HCT116 (cell line): Measurements from ENCODE around the gene OR56A5. TPM values are rescaled to one million over a fixed set of nuclear protein-coding genes. Genes with fewer than 3 reads are reported as not detected.

Experiments used
- ATAC-seq: fragments of 200-7000 bp; cut with Tn5 transposase; 2 replicates; pipeline ENCODE4 v1.9.1; 2020; ENCODE audit warnings: mild to moderate bottlenecking, moderate library complexity
- BruUV-seq: library from RNA; stranded (reverse); fragments of 400-500 nt; replicated peaks from 2 replicates; lab custom pipeline; 2021; lab: Mats Ljungman, UMichigan
- CTCF ChIA-PET: fragments of 300-600 bp; sonication (Branson Sonifier 250); formaldehyde crosslinking; loops from one replicate; lab custom pipeline; 2021; ENCODE audit warnings: antibody characterized with exemption; lab: Charles Lee
- POLR2A ChIA-PET: fragments of 300-600, 350-600 bp; sonication (Branson Sonifier 250); formaldehyde crosslinking; loops from one replicate; lab custom pipeline; 2021; ENCODE audit warnings: antibody characterized with exemption; lab: Charles Lee
- RAD21 ChIA-PET, 2 experiments: fragments of 300-600 bp; sonication (Branson Sonifier 250); formaldehyde crosslinking; loops; one replicate each; lab custom pipeline; 2023; ENCODE audit warnings: low total read pairs in 2 of 2; ENCODE audit not compliant: uncharacterized antibody in 2 of 2, unreplicated experiment in 2 of 2, low non-redundant PET in 1 of 2; lab: Charles Lee
- DNase-seq: peaks from one replicate; pipeline ENCODE4 v3.0.0-alpha.2; 2010; ENCODE audit warnings: low read depth, low spot score
- H2AFZ ChIP-seq: fragments of 200-600 bp; shearing (Covaris generic), sonication (generic); 2 replicates; pipeline ENCODE4 v1.6.1; 2017; ENCODE audit warnings: low read depth, mixed run types, mixed read lengths, antibody characterized with exemption, low read length; ENCODE audit not compliant: poor library complexity, severe bottlenecking
- H3K27ac ChIP-seq: 2 replicates; pipeline ENCODE4 v1.5.1; 2012; ENCODE audit warnings: low read depth, low read length
- H3K27me3 ChIP-seq: fragments of 200-600 bp; sonication (generic); 2 replicates; pipeline ENCODE4 v1.6.1; 2016; ENCODE audit warnings: mixed run types, low read length, mixed read lengths; ENCODE audit not compliant: insufficient read depth
- H3K36me3 ChIP-seq, 2 experiments: fragments of 200-500 bp in 1 of 2; fragments of 200-600 bp in 1 of 2; sonication (Bioruptor generic) in 1 of 2; sonication (generic) in 1 of 2; 2 replicates each; pipeline versions ENCODE4 v1.5.1 to v1.6.1; 2014 to 2016; ENCODE audit warnings: low read length in 2 of 2, inconsistent platforms in 1 of 2, mixed read lengths in 1 of 2, mixed run types in 1 of 2; ENCODE audit not compliant: insufficient read depth in 2 of 2, control insufficient read depth in 1 of 2
- H3K4me1 ChIP-seq, 2 experiments: fragments of 200-600 bp in 1 of 2; sonication (generic) in 1 of 2; 2 replicates each; pipeline versions ENCODE4 v1.5.1 to v1.6.1; 2012 to 2017; ENCODE audit warnings: low read length in 2 of 2, inconsistent platforms in 1 of 2, mild to moderate bottlenecking in 1 of 2, mixed read lengths in 1 of 2, mixed run types in 1 of 2, moderate library complexity in 1 of 2; ENCODE audit not compliant: insufficient read depth in 2 of 2, control insufficient read depth in 1 of 2
- H3K4me2 ChIP-seq: fragments of 200-600 bp; sonication (generic); 2 replicates; pipeline ENCODE4 v1.6.1; 2017; ENCODE audit warnings: mixed run types, low read length, mixed read lengths
- H3K4me3 ChIP-seq, 2 experiments: fragments of 200-600 bp in 1 of 2; sonication (generic) in 1 of 2; replicated peaks in 1 of 2; 2 replicates each; pipeline ENCODE4 v1.5.1; 2011 to 2016; ENCODE audit warnings: low read length in 2 of 2, control low read depth in 1 of 2, low read depth in 1 of 2, mild to moderate bottlenecking in 1 of 2, mixed read lengths in 1 of 2, mixed run types in 1 of 2
- H3K79me2 ChIP-seq: fragments of 200-600 bp; sonication (generic); 2 replicates; pipeline ENCODE4 v1.6.1; 2017; ENCODE audit warnings: mild to moderate bottlenecking, mixed run types, low read length, moderate library complexity, mixed read lengths; ENCODE audit not compliant: insufficient read depth
- H3K9ac ChIP-seq: fragments of 200-600 bp; sonication (generic); 2 replicates; pipeline ENCODE4 v1.6.1; 2016; ENCODE audit warnings: low read length, mixed read lengths
- H3K9me2 ChIP-seq: fragments of 200-600 bp; sonication (generic), shearing (Covaris generic); 2 replicates; pipeline ENCODE4 v1.6.1; 2017; ENCODE audit warnings: mixed run types, mild to moderate bottlenecking, moderate library complexity; ENCODE audit not compliant: insufficient read depth
- H3K9me3 ChIP-seq, 2 experiments: fragments of 200-500 bp in 1 of 2; fragments of 200-600 bp in 1 of 2; sonication (Bioruptor generic) in 1 of 2; sonication (generic) in 1 of 2; 2 replicates each; pipeline ENCODE4 v1.6.1; 2014 to 2017; ENCODE audit warnings: low read length in 2 of 2, mixed read lengths in 2 of 2, inconsistent platforms in 1 of 2, low read depth in 1 of 2, mild to moderate bottlenecking in 1 of 2, mixed run types in 1 of 2, moderate library complexity in 1 of 2; ENCODE audit not compliant: control insufficient read depth in 1 of 2, insufficient read depth in 1 of 2
- H4K20me1 ChIP-seq: fragments of 200-600 bp; sonication (generic), shearing (Covaris generic); 2 replicates; pipeline ENCODE4 v1.6.1; 2017; ENCODE audit warnings: mixed run types, mild to moderate bottlenecking, moderate library complexity; ENCODE audit not compliant: insufficient read depth
- CTCF ChIP-seq, 3 experiments: fragments of 200-600 bp in 1 of 3; sonication (generic) in 1 of 3; IDR thresholded peaks in 2 of 3; conservative IDR thresholded peaks in 1 of 3; 2 replicates each; pipeline ENCODE4 v1.5.1; 2012 to 2017; ENCODE audit warnings: low read depth in 2 of 3, low read length in 2 of 3, antibody characterized with exemption in 1 of 3, borderline replicate concordance in 1 of 3, control low read depth in 1 of 3, mild to moderate bottlenecking in 1 of 3, mixed read lengths in 1 of 3, mixed run types in 1 of 3, moderate library complexity in 1 of 3; ENCODE audit not compliant: insufficient read depth in 1 of 3
- EGR1 ChIP-seq: IDR thresholded peaks from 2 replicates; pipeline ENCODE4 v1.6.1; 2012; ENCODE audit warnings: low read depth
- ELF1 ChIP-seq: IDR thresholded peaks from 2 replicates; pipeline ENCODE4 v1.6.1; 2012; ENCODE audit warnings: low read depth, borderline replicate concordance
- RAD21 ChIP-seq: IDR thresholded peaks from 2 replicates; pipeline ENCODE4 v1.6.1; 2012; ENCODE audit warnings: low read depth, mild to moderate bottlenecking
- SIN3A ChIP-seq: IDR thresholded peaks from 2 replicates; pipeline ENCODE4 v1.6.1; 2012; ENCODE audit warnings: low read depth
- SRF ChIP-seq: IDR thresholded peaks from 2 replicates; pipeline ENCODE4 v1.6.1; 2012; ENCODE audit warnings: low read depth
- YY1 ChIP-seq: IDR thresholded peaks from 2 replicates; pipeline ENCODE4 v1.6.1; 2011; ENCODE audit warnings: low read length, low read depth, moderate library complexity, mild to moderate bottlenecking; ENCODE audit not compliant: insufficient replicate concordance; ENCODE audit errors: extremely low read depth
- ZBTB33 ChIP-seq: IDR thresholded peaks from 2 replicates; pipeline ENCODE4 v1.6.1; 2011; ENCODE audit warnings: mild to moderate bottlenecking, low read length, moderate library complexity; ENCODE audit not compliant: insufficient replicate concordance; ENCODE audit errors: extremely low read depth
- intact Hi-C: fragments of 100-400 bp; cut with micrococcal nuclease; formaldehyde crosslinking; loops from 2 replicates; pipeline ENCODE4 v1.10.0; 2022
- total RNA-seq: library from RNA; stranded (reverse); gene quantifications from one replicate; pipeline ENCODE4 v1.2.1, GENCODE V29; 2021; ENCODE audit not compliant: unreplicated experiment

Gene OR56A5
- total RNA-seq, 1 experiment from 2014 or later = not detected

GRCh38 chr11:5989203-5989602, 20.9 kb upstream of the OR56A5 start:
- RAD21 ChIA-PET = no interaction called here
- H3K9me3 ChIP-seq = no peaks in the 10 kb centered on the region
- BruUV-seq = no TSS peak
- no peaks in the 10 kb centered on the region for H3K9me2 ChIP-seq
- no peak overlapping the region for H3K4me2 ChIP-seq
- H3K79me2 ChIP-seq = no peaks in the 10 kb centered on the region
- no peak overlapping the region for H3K27ac ChIP-seq
- CTCF ChIA-PET = no interaction called here
- ATAC-seq (no peak), DNase-seq (no peak)
- H3K27me3 ChIP-seq = peaks cover 35% of the 10 kb centered on the region
- POLR2A ChIA-PET = no interaction called here
- intact Hi-C loops = no loop called here
- H3K4me3 ChIP-seq = no peak overlapping the region
- H4K20me1 ChIP-seq = no peaks in the 10 kb centered on the region
- no peaks in the 10 kb centered on the region for H3K36me3 ChIP-seq
- no peaks in the 10 kb centered on the region for H3K4me1 ChIP-seq
- H2AFZ ChIP-seq = no peak overlapping the region
- H3K9ac ChIP-seq = no peak overlapping the region
- TF ChIP-seq RAD21 (no peak), ZBTB33 (no peak), EGR1 (no peak), CTCF (IDR thresholded peaks at IDR 0.05 in 2 of 3, conservative IDR thresholded peaks at IDR 0.05 in 1 of 3; ENCODE audit: borderline replicate concordance in 1 of 3, insufficient read depth in 1 of 3, low read depth in 2 of 3, low read length in 2 of 3) (no peak), ELF1 (no peak), YY1 (no peak), SRF (no peak), SIN3A (no peak)
